Peyer's patch (tissue), 4 donors: ENCODE results near the gene HS3ST5. TPM values are rescaled to one million over a fixed set of nuclear protein-coding genes. Genes with fewer than 3 reads are reported as not detected.
"Not testable (repeated sequence)": the region's sequence is repeated elsewhere in the genome, so short reads cannot be mapped to it uniquely, and the experiment has no call there.

Experiments used
- DNase-seq, 3 donors: peaks; one replicate each; pipeline ENCODE4 v3.0.0-alpha.2; 2017 to 2019
- H3K27ac ChIP-seq, 4 donors: fragments of 200-600 bp; sonication (generic); one replicate each; pipeline ENCODE4 v1.5.1; 2016 to 2019
- H3K27me3 ChIP-seq, 2 donors: fragments of 200-600 bp; sonication (generic); one replicate each; pipeline ENCODE4 v1.5.1; 2019
- H3K36me3 ChIP-seq, 3 donors: fragments of 200-600 bp; sonication (generic); one replicate each; pipeline ENCODE4 v1.5.1; 2016 to 2019
- H3K4me1 ChIP-seq, 4 donors: fragments of 200-600 bp; sonication (generic); one replicate each; pipeline ENCODE4 v1.5.1; 2016 to 2019
- H3K4me3 ChIP-seq, 4 donors: fragments of 200-600 bp; sonication (generic); 1 replicate in 3 of 4; 2 replicates in 1 of 4; pipeline ENCODE4 v1.5.1; 2016 to 2019; ENCODE audit warnings: mild to moderate bottlenecking in 1 of 4
- H3K9me3 ChIP-seq, 4 donors: fragments of 200-600 bp; sonication (generic); one replicate each; pipeline ENCODE4 v1.5.1; 2016 to 2019; ENCODE audit warnings: mild to moderate bottlenecking in 1 of 4
- CTCF ChIP-seq, 6 experiments: fragments of 450-650 bp in 4 of 6; fragments of 200-600 bp in 2 of 6; sonication (generic) in 1 of 6; IDR thresholded peaks; one replicate each; pipeline ENCODE4 v1.5.1; 2017 to 2019; ENCODE audit warnings: antibody characterized with exemption in 6 of 6, mild to moderate bottlenecking in 3 of 6, moderate library complexity in 1 of 6
- POLR2A ChIP-seq, 2 donors: fragments of 450-650 bp; IDR thresholded peaks; one replicate each; pipeline ENCODE4 v1.5.1; 2017; ENCODE audit warnings: antibody characterized with exemption in 2 of 2, mild to moderate bottlenecking in 2 of 2, moderate library complexity in 2 of 2
- total RNA-seq, 4 donors: library from RNA; depleted of rRNA; stranded (reverse); fragments of >200 nt; gene quantifications; one replicate each; pipeline ENCODE4 v1.1.0, GENCODE V29; 2016

The HS3ST5 gene
- total RNA-seq, 4 donors from 2014 or later: not detected

GRCh38 chr6:114227944-114228468 is 114.8 kb downstream of the HS3ST5 start:
- Histone ChIP-seq H3K9me3 (no peaks in the 10 kb centered on the region), H3K4me3 (no peak overlapping the region), H3K27ac (no peak overlapping the region), H3K36me3 (no peaks in the 10 kb centered on the region), H3K27me3 (no peaks in the 10 kb centered on the region), H3K4me1 (no peaks in the 10 kb centered on the region)
- DNase-seq: no peak
- TF ChIP-seq CTCF (IDR thresholded peaks at IDR 0.05): no peak
- no peak for TF ChIP-seq POLR2A (IDR thresholded peaks at IDR 0.05)

DNA sequence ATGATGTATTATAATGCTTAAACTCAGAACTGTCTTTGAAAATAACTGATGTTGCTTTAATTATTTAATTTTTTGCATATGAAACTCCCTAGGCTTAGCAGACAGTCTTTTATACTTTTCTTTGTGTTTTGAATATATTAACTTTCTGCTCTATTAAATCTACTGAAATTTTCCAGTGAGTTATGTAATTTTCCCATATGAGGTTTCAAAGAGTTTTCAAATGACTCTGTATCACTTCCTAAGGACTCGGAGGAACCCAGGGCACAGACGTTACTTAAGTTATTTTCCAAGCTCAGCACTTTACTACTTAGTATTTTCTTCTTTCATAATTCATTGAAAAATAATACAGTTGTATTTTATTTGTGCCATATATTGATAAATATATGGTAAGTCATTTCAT is 122.6 kb downstream of the HS3ST5 start:
- H3K9me3 ChIP-seq: no peaks in the 10 kb centered on the region
- no peak overlapping the region for H3K4me3 ChIP-seq
- H3K4me1 ChIP-seq: no peaks in the 10 kb centered on the region
- H3K27ac ChIP-seq: no peak overlapping the region
- no peak for DNase-seq
- TF ChIP-seq CTCF (IDR thresholded peaks at IDR 0.05) (no peak), POLR2A (IDR thresholded peaks at IDR 0.05) (no peak)
- no peaks in the 10 kb centered on the region for H3K27me3 ChIP-seq
- no peaks in the 10 kb centered on the region for H3K36me3 ChIP-seq

DNA sequence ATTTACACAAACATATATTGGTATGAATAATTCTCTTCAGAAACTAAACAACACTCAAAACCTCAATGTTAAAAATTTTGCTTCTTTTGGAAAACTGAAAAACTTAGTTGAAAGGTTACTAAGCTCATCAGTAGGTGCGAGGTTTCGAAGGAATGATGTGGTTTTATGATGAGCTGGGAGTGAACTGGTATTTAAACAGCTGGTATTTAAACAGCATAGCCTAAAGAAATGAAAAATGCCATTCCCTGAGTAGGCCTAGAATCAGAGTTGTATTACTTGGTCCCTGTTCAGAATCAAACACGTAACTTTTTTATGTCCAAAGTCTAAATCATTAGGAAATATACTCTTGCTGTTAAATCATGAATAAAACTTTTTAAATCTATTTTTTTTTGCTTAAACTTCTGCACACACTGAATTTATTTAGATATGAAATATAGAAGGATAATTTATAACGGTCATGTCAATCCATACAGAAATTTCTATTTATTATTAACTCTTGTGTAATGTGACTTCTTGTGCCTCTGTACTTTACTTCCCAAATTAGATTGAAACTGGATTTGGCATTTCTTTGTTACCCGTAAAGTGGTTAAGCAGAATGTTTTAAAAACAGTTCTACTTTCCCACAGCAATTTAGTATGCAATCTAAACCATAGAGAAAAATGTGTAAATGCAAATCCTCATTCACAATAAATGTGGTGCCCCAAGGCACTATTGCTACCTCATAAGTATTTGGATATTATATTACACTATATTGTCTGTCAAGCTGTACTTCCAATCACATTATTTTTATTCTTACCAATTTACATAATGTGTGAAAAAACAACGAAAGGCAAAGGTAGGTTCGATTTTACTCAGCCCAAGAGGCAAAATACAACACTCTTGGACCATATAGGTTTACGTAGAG is 124.1 kb downstream of the HS3ST5 start:
- no peaks in the 10 kb centered on the region for H3K9me3 ChIP-seq
- no peak overlapping the region for H3K27ac ChIP-seq
- H3K36me3 ChIP-seq: no peaks in the 10 kb centered on the region
- no peaks in the 10 kb centered on the region for H3K27me3 ChIP-seq
- no peaks in the 10 kb centered on the region for H3K4me1 ChIP-seq
- H3K4me3 ChIP-seq: no peak overlapping the region
- TF ChIP-seq POLR2A (IDR thresholded peaks at IDR 0.05) (no peak), CTCF (IDR thresholded peaks at IDR 0.05) (no peak)
- no peak for DNase-seq

DNA sequence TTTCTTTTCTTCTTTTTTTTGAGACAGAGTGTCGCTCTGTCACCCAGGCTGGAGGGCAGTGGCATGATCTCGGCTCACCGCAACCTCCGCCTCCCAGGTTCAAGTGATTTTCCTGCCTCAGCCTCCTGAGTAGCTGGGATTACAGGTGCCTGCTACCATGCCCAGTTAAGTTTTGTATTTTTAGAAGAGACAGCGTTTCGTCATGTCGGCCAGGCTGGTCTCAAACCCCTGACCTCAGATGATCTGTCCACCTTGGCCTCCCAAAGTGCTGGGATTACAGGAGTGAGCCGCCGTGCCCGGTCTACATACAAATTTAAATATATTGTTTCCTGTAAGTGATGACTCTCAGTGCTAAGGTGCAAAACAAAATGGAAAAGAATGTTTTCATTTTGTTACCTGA is 124.8 kb downstream of the HS3ST5 start:
- not testable (repeated sequence) for H3K4me3 ChIP-seq, DNase-seq, H3K4me1 ChIP-seq, H3K36me3 ChIP-seq, H3K27me3 ChIP-seq, H3K9me3 ChIP-seq, H3K27ac ChIP-seq

GRCh38 chr6:114216789-114217467 is 125.9 kb downstream of the HS3ST5 start:
- no peaks in the 10 kb centered on the region for H3K9me3 ChIP-seq
- H3K4me1 ChIP-seq: no peaks in the 10 kb centered on the region
- H3K4me3 ChIP-seq: no peak overlapping the region
- no peaks in the 10 kb centered on the region for H3K27me3 ChIP-seq
- no peak overlapping the region for H3K27ac ChIP-seq
- H3K36me3 ChIP-seq: no peaks in the 10 kb centered on the region
- TF ChIP-seq POLR2A (IDR thresholded peaks at IDR 0.05): no peak
- no peak for TF ChIP-seq CTCF (IDR thresholded peaks at IDR 0.05)
- no peak for DNase-seq

- no peak for TF ChIP-seq CTCF (IDR thresholded peaks at IDR 0.05)
- no peak for TF ChIP-seq POLR2A (IDR thresholded peaks at IDR 0.05)
- Histone ChIP-seq H3K27me3 (no peaks in the 10 kb centered on the region), H3K4me1 (no peaks in the 10 kb centered on the region), H3K27ac (no peak overlapping the region), H3K9me3 (no peaks in the 10 kb centered on the region), H3K4me3 (no peak overlapping the region), H3K36me3 (no peaks in the 10 kb centered on the region)
- DNase-seq: no peak
These were observed 132.4 kb downstream of the HS3ST5 start for GRCh38 chr6:114210467-114210866.
